GM23338 (cell line): ENCODE data around the gene PPM1L. TPM values are rescaled to one million over a fixed set of nuclear protein-coding genes. Genes with fewer than 3 reads are reported as not detected.

Experiments used
- ATAC-seq: fragments of 200-7000 bp; cut with Tn5 transposase; 3 replicates; pipeline ENCODE4 v1.9.1; 2020
- DNase-seq: peaks from one replicate; pipeline ENCODE4 v3.0.0-alpha.2; 2015; ENCODE audit warnings: low spot score
- H2AFZ ChIP-seq: fragments of 200-600 bp; sonication (generic); 2 replicates; pipeline ENCODE4 v1.8.0; 2016; ENCODE audit warnings: antibody characterized with exemption, mild to moderate bottlenecking, moderate library complexity
- H3F3A ChIP-seq: fragments of 200-600 bp; sonication (generic); replicated peaks from 2 replicates; pipeline ENCODE4 v1.8.0; 2017; ENCODE audit warnings: antibody characterized with exemption, mixed run types, low read depth
- H3K27ac ChIP-seq: fragments of 200-600 bp; sonication (generic); 2 replicates; pipeline ENCODE4 v1.6.1; 2016; ENCODE audit warnings: low read depth
- H3K27me3 ChIP-seq: fragments of 200-600 bp; sonication (generic); 2 replicates; pipeline ENCODE4 v1.8.0; 2016; ENCODE audit warnings: mild to moderate bottlenecking, mixed run types, moderate library complexity; ENCODE audit not compliant: insufficient read depth
- H3K36me3 ChIP-seq: fragments of 200-600 bp; sonication (generic); 2 replicates; pipeline ENCODE4 v1.8.0; 2016; ENCODE audit warnings: mild to moderate bottlenecking; ENCODE audit not compliant: insufficient read depth
- H3K4me1 ChIP-seq: fragments of 200-600 bp; sonication (generic); 2 replicates; pipeline ENCODE4 v1.8.0; 2016; ENCODE audit warnings: mild to moderate bottlenecking, moderate library complexity; ENCODE audit not compliant: insufficient read depth
- H3K4me2 ChIP-seq: fragments of 200-600 bp; sonication (generic); 2 replicates; pipeline ENCODE4 v1.7.1; 2017; ENCODE audit warnings: mixed run types
- H3K4me3 ChIP-seq: fragments of 200-600 bp; sonication (generic); 2 replicates; pipeline ENCODE4 v1.6.1; 2016; ENCODE audit warnings: mixed run types
- H3K79me2 ChIP-seq: fragments of 200-600 bp; sonication (generic); replicated peaks from 2 replicates; pipeline ENCODE4 v1.8.0; 2017; ENCODE audit warnings: mild to moderate bottlenecking; ENCODE audit not compliant: insufficient read depth
- H3K9me2 ChIP-seq: fragments of 200-600 bp; sonication (generic); 2 replicates; pipeline ENCODE4 v1.8.0; 2017; ENCODE audit not compliant: insufficient read depth
- H4K20me1 ChIP-seq: fragments of 200-600 bp; sonication (generic); replicated peaks from 2 replicates; pipeline ENCODE4 v1.8.0; 2017; ENCODE audit warnings: mild to moderate bottlenecking; ENCODE audit not compliant: insufficient read depth
- H3K27ac Mint-ChIP-seq: 2 replicates; pipeline ENCODE4 v1.8.0; 2020; ENCODE audit warnings: inconsistent platforms, mild to moderate bottlenecking, moderate library complexity, mixed read lengths
- H3K27me3 Mint-ChIP-seq: 3 replicates; pipeline ENCODE4 v1.8.0; 2022; ENCODE audit warnings: low read depth, mild to moderate bottlenecking, moderate library complexity, mixed read lengths, inconsistent platforms; ENCODE audit not compliant: insufficient read depth, poor library complexity
- H3K36me3 Mint-ChIP-seq: 3 replicates; pipeline ENCODE4 v1.8.0; 2021; ENCODE audit warnings: low read depth, mild to moderate bottlenecking, inconsistent platforms, moderate library complexity, mixed read lengths
- H3K4me1 Mint-ChIP-seq: 3 replicates; pipeline ENCODE4 v1.8.0; 2020; ENCODE audit warnings: mild to moderate bottlenecking, inconsistent platforms, mixed read lengths
- H3K4me3 Mint-ChIP-seq: 3 replicates; pipeline ENCODE4 v1.8.0; 2021; ENCODE audit warnings: moderate library complexity, mild to moderate bottlenecking, inconsistent platforms, mixed read lengths
- H3K9me3 Mint-ChIP-seq: 3 replicates; pipeline ENCODE4 v1.8.0; 2020; ENCODE audit warnings: moderate library complexity, mild to moderate bottlenecking, inconsistent platforms, mixed read lengths
- CTCF ChIP-seq, 2 experiments: fragments of 200-600 bp in 1 of 2; sonication (generic) in 1 of 2; conservative IDR thresholded peaks; 2 replicates each; pipeline versions ENCODE4 v1.5.1 to v1.6.1; 2016 to 2017; ENCODE audit warnings: antibody characterized with exemption in 2 of 2, low read depth in 2 of 2, mild to moderate bottlenecking in 2 of 2, moderate library complexity in 1 of 2
- ETS1 ChIP-seq: IDR thresholded peaks from 2 replicates; pipeline ENCODE4 v1.6.1; 2016; ENCODE audit warnings: antibody characterized with exemption
- EZH2 ChIP-seq: fragments of 200-600 bp; sonication (generic); IDR thresholded peaks from one replicate; pipeline ENCODE4 v1.8.0; 2017; ENCODE audit warnings: antibody characterized with exemption, mild to moderate bottlenecking, low read depth; ENCODE audit not compliant: unreplicated experiment
- EZH2phosphoT487 ChIP-seq: fragments of 200-600 bp; sonication (generic); IDR thresholded peaks from one replicate; pipeline ENCODE4 v1.8.1; 2018; ENCODE audit warnings: antibody characterized with exemption; ENCODE audit not compliant: unreplicated experiment
- NANOG ChIP-seq: IDR thresholded peaks from 2 replicates; pipeline ENCODE4 v1.6.1; 2016; ENCODE audit warnings: antibody characterized with exemption, borderline replicate concordance
- POLR2AphosphoS5 ChIP-seq: IDR thresholded peaks from 2 replicates; pipeline ENCODE4 v1.6.1; 2016; ENCODE audit warnings: antibody characterized with exemption, low read depth
- REST ChIP-seq: IDR thresholded peaks from one replicate; pipeline ENCODE4 v1.6.1; 2018; ENCODE audit warnings: antibody characterized with exemption; ENCODE audit not compliant: unreplicated experiment
- STAT1 ChIP-seq: IDR thresholded peaks from one replicate; pipeline ENCODE4 v1.6.1; 2016; ENCODE audit warnings: antibody characterized with exemption; ENCODE audit not compliant: unreplicated experiment
- ZNF114 ChIP-seq: fragments of 250-450 bp; sonication (Bioruptor Pico); IDR thresholded peaks from 2 replicates; pipeline ENCODE4 v1.5.0; 2020; ENCODE audit warnings: mild to moderate bottlenecking, moderate library complexity
- ZNF331 ChIP-seq: fragments of 250-450 bp; sonication (Bioruptor Pico); IDR thresholded peaks from 2 replicates; pipeline ENCODE4 v1.5.0; 2020; ENCODE audit warnings: low read depth, mild to moderate bottlenecking, moderate library complexity
- ZNF462 ChIP-seq: fragments of 250-450 bp; sonication (Bioruptor Pico); IDR thresholded peaks from 2 replicates; pipeline ENCODE4 v1.5.0; 2020; ENCODE audit warnings: mild to moderate bottlenecking, moderate library complexity
- polyA plus RNA-seq: library from polyadenylated mRNA; unstranded; fragments of >200 nt; fragmentation: Nextera tagmentation; extraction: Ambion mirVana; gene quantifications from 2 replicates; pipeline ENCODE4 v1.2.1, GENCODE V29; 2016
- total RNA-seq: library from RNA; depleted of rRNA; stranded (reverse); fragments of >200 nt; shearing (Covaris generic); gene quantifications from 2 replicates; pipeline ENCODE4 v1.2.3, GENCODE V29; 2014

The PPM1L gene
- total and polyA plus RNA-seq, 2 experiments from 2014 or later: 3.9 to 26.4 TPM

GRCh38 chr3:161070980-161071663 is 315.1 kb downstream of the PPM1L start (continued):
- TF ChIP-seq REST (no peak), EZH2 (no peak), NANOG (no peak), EZH2phosphoT487 (no peak)

- Histone ChIP-seq H3K4me3 (no peak overlapping the region), H3K4me2 (no peak overlapping the region), H3F3A (no peaks in the 10 kb centered on the region), H3K9me2 (no peaks in the 10 kb centered on the region), H3K36me3 (no peaks in the 10 kb centered on the region), H2AFZ (no peak overlapping the region), H3K27me3 (no peaks in the 10 kb centered on the region), H4K20me1 (no peaks in the 10 kb centered on the region), H3K4me1 (no peaks in the 10 kb centered on the region), H3K79me2 (no peaks in the 10 kb centered on the region), H3K27ac (no peak overlapping the region)
- Mint-ChIP-seq H3K27me3 (peaks cover 1% of the 10 kb centered on the region), H3K4me1 (peaks cover 12% of the 10 kb centered on the region; the same call in 2 of the 3 replicates), H3K4me3 (no peak overlapping the region), H3K27ac (no peak overlapping the region), H3K36me3 (peaks cover 3% of the 10 kb centered on the region; the same call in 1 of the 3 replicates), H3K9me3 (no peaks in the 10 kb centered on the region)
- no peak for ATAC-seq
- no peak for DNase-seq
- no peak for TF ChIP-seq ZNF462 (CRISPR knock-in tag)
- TF ChIP-seq ZNF331 (CRISPR knock-in tag): no peak
- TF ChIP-seq NANOG: no peak
- no peak for TF ChIP-seq ETS1
- TF ChIP-seq ZNF114 (CRISPR knock-in tag): no peak
- no peak for TF ChIP-seq STAT1
- TF ChIP-seq EZH2phosphoT487: no peak
- TF ChIP-seq CTCF (conservative IDR thresholded peaks at IDR 0.05; ENCODE audit: low read depth in 2 of 2): no peak
- no peak for TF ChIP-seq POLR2AphosphoS5
Observed at GRCh38 chr3:161072211-161072621, 316.2 kb downstream of the PPM1L start.
